ENCODE results near the gene TWIST1.

DNA sequence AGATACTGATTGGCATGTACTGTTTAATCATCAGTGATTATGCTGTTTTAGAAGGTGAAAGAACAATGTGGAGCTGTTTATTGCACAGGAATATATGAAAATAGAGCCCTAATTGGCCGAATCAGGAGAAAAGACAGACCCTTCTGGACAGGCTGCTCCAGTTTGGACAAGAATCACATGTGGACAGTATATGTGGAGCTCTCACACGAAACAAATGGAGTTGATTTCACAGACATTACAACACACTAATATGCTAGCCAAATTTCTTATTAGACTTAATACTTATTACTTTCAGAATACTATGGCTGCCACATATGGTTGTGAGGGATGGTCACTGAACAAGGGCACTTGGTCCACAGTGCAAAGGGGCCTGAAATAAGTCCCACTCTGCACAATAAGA, 15.5 kb downstream of the TWIST1 start:
- TF ChIP-seq, protein P1, sequence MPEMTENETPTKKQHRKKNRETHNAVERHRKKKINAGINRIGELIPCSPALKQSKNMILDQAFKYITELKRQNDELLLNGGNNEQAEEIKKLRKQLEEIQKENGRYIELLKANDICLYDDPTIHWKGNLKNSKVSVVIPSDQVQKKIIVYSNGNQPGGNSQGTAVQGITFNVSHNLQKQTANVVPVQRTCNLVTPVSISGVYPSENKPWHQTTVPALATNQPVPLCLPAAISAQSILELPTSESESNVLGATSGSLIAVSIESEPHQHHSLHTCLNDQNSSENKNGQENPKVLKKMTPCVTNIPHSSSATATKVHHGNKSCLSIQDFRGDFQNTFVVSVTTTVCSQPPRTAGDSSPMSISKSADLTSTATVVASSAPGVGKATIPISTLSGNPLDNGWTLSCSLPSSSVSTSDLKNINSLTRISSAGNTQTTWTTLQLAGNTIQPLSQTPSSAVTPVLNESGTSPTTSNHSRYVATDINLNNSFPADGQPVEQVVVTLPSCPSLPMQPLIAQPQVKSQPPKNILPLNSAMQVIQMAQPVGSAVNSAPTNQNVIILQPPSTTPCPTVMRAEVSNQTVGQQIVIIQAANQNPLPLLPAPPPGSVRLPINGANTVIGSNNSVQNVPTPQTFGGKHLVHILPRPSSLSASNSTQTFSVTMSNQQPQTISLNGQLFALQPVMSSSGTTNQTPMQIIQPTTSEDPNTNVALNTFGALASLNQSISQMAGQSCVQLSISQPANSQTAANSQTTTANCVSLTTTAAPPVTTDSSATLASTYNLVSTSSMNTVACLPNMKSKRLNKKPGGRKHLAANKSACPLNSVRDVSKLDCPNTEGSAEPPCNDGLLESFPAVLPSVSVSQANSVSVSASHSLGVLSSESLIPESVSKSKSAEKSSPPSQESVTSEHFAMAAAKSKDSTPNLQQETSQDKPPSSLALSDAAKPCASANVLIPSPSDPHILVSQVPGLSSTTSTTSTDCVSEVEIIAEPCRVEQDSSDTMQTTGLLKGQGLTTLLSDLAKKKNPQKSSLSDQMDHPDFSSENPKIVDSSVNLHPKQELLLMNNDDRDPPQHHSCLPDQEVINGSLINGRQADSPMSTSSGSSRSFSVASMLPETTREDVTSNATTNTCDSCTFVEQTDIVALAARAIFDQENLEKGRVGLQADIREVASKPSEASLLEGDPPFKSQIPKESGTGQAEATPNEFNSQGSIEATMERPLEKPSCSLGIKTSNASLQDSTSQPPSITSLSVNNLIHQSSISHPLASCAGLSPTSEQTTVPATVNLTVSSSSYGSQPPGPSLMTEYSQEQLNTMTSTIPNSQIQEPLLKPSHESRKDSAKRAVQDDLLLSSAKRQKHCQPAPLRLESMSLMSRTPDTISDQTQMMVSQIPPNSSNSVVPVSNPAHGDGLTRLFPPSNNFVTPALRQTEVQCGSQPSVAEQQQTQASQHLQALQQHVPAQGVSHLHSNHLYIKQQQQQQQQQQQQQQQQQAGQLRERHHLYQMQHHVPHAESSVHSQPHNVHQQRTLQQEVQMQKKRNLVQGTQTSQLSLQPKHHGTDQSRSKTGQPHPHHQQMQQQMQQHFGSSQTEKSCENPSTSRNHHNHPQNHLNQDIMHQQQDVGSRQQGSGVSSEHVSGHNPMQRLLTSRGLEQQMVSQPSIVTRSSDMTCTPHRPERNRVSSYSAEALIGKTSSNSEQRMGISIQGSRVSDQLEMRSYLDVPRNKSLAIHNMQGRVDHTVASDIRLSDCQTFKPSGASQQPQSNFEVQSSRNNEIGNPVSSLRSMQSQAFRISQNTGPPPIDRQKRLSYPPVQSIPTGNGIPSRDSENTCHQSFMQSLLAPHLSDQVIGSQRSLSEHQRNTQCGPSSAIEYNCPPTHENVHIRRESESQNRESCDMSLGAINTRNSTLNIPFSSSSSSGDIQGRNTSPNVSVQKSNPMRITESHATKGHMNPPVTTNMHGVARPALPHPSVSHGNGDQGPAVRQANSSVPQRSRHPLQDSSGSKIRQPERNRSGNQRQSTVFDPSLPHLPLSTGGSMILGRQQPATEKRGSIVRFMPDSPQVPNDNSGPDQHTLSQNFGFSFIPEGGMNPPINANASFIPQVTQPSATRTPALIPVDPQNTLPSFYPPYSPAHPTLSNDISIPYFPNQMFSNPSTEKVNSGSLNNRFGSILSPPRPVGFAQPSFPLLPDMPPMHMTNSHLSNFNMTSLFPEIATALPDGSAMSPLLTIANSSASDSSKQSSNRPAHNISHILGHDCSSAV (CRISPR knock-in tag; IDR thresholded peaks at IDR 0.05; ENCODE audit: borderline replicate concordance) = no peak
- no peak for TF ChIP-seq SETDB1 (CRISPR knock-in tag; IDR thresholded peaks at IDR 0.05; ENCODE audit: borderline replicate concordance)
- no peak for TF ChIP-seq ZFAT (CRISPR knock-in tag; conservative IDR thresholded peaks at IDR 0.05)
- no peak for TF ChIP-seq MBD4 (IDR thresholded peaks at IDR 0.05; ENCODE audit: borderline replicate concordance, low read length)
- no peak for TF ChIP-seq HCFC1 (IDR thresholded peaks at IDR 0.05; ENCODE audit: low read depth, low read length)
- TF ChIP-seq SATB2 (CRISPR knock-in tag; IDR thresholded peaks at IDR 0.05) = no peak
- TF ChIP-seq AFF4 (CRISPR knock-in tag; IDR thresholded peaks at IDR 0.05) = no peak
- TF ChIP-seq ZFP91 (CRISPR knock-in tag; IDR thresholded peaks at IDR 0.05; ENCODE audit: borderline replicate concordance) = no peak

Measured in HepG2 (cell line).